ENCODE measurements around the gene SAV1. TPM values are rescaled to one million over a fixed set of nuclear protein-coding genes. Genes with fewer than 3 reads are reported as not detected.
"Not testable (repeated sequence)": the region's sequence is repeated elsewhere in the genome, so short reads cannot be mapped to it uniquely, and the experiment has no call there.

The SAV1 gene
- polyA plus RNA-seq: 1 to 10 TPM; 2.9 to 6.9 (median 5.3) TPM

DNA sequence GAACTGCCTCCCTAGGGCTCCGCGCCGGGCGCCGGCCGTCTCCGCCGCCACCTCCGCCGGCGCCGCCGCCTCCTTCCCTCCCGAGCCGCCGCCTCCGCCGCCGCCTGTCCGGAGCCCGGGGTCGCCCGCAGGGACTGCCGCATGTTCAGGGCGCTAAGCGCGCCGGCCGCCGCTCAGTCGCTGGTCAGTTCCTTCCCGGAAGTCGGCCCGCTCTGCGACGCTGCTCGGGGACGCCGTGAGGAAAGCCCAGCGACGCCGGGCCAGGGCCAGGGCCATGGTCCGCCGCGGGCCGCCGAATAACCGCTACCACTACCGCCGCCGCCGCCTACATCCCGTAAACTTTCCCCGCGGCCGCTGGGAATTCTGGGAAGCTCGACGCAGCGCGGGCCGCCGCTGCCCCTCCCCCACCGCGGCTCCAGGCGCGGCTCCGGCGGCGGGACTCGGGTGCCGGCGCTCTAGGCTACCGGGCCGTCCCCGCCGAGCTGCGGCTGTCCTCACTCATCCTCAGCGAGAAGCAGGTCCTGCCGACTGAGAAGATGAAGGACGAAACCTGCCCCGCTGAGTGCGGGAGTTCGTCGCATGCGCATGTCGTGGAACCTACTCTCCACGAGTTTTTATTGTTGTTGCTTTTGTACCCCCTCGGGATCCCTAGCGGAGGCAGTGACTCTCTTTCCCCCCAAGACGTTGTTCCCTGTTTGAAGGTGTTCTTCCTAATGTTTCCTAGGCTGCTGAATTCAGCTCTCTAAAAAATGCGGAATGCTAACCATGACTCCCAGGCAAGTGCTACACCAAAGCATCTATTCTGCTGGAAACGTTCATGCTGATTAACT is at the start of gene SAV1:
Gene SAV1 (minus strand): TSS at position 311 of the 830 bp plus-strand sequence. CDS start 339 bp downstream, outside the sequence.
- Mint-ChIP-seq H3K9me3 (no peaks in the 10 kb centered on the region), H3K36me3 (peaks cover 0 to 6% (median 6%) of the 10 kb centered on the region in 3 donors), H3K4me3 (peak within 1 kb of the TSS in 1 of 5 donors; percentile 92)

GRCh38 chr14:50717811-50718210 is 49.7 kb upstream of the SAV1 start:
- Mint-ChIP-seq H3K4me3 (no peak overlapping the region), H3K36me3 (peaks cover 0 to 20% (median 16%) of the 10 kb centered on the region in 3 donors), H3K9me3 (no peaks in the 10 kb centered on the region), H3K27ac (peak overlapping the region in 1 of 6 donors; percentile 10), H3K4me1 (no peaks in the 10 kb centered on the region), H3K27me3 (ENCODE audit: low read depth in 3 of 3) (no peaks in the 10 kb centered on the region)
- DNase-seq: no peak

More for the DNA sequence above, at the start of gene SAV1:
- Mint-ChIP-seq H3K27ac (peak within 1 kb of the TSS in 5 of 6 donors; percentile 25 to 87 (median 73)), H3K4me1 (peaks cover 14 to 18% of the 10 kb centered on the region in 2 donors), H3K27me3 (ENCODE audit: low read depth in 3 of 3) (peaks cover 0 to 8% (median 4%) of the 10 kb centered on the region in 3 donors)
- peak; percentile 40 to 53 (median 51) for DNase-seq

GRCh38 chr14:50714450-50715073 is 46.5 kb upstream of the SAV1 start:
- no peaks in the 10 kb centered on the region for H3K36me3 Mint-ChIP-seq
- H3K4me3 Mint-ChIP-seq: no peak overlapping the region
- no peak overlapping the region for H3K27ac Mint-ChIP-seq
- H3K9me3 Mint-ChIP-seq: no peaks in the 10 kb centered on the region
- H3K27me3 Mint-ChIP-seq (ENCODE audit: low read depth in 3 of 3): peaks cover 0 to 2% (median 0%) of the 10 kb centered on the region in 3 donors
- DNase-seq: peak in 1 of 3 donors; percentile 6
- no peaks in the 10 kb centered on the region for H3K4me1 Mint-ChIP-seq

- no peaks in the 10 kb centered on the region for H3K9me3 Mint-ChIP-seq
- no peaks in the 10 kb centered on the region for H3K4me1 Mint-ChIP-seq
- H3K27ac Mint-ChIP-seq: no peak overlapping the region
- H3K27me3 Mint-ChIP-seq (ENCODE audit: low read depth in 3 of 3): peaks cover 0 to 2% (median 0%) of the 10 kb centered on the region in 3 donors
- H3K4me3 Mint-ChIP-seq: no peak overlapping the region
- H3K36me3 Mint-ChIP-seq: no peaks in the 10 kb centered on the region
- DNase-seq: no peak
These were observed 42.9 kb upstream of the SAV1 start for GRCh38 chr14:50711043-50711442.

DNA sequence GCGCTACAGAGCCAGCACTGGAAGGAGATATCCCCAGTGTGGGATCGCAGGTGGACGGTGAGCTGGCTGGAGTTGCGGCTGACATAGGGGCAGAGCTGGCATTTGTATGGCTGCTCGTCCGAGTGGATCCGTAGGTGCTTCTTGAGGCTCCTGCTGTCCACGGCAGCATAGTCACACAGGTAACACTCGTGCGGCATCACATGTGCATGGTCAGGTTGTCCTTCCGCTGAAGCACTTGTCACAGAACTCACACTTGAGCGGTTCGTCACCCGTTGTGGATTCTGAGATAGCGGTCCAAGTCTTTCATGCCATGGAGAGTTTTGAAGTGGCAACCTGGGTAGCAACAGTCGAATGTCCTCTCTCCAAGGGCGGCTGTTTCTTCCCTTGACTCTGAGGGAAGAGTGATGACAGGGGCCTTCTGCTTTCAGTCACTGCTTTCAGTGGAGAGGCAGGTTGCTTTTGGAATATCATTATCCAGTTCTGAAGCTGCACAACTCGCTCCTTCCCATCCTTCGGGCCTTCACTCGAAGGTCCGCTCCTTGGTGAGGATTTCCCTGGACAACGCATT is 37.0 kb upstream of the SAV1 start:
- Mint-ChIP-seq H3K9me3 (no peaks in the 10 kb centered on the region), H3K27me3 (ENCODE audit: low read depth in 3 of 3) (peaks cover 0 to 6% (median under 1%) of the 10 kb centered on the region in 3 donors), H3K36me3 (no peaks in the 10 kb centered on the region), H3K4me3 (no peak overlapping the region), H3K27ac (no peak overlapping the region), H3K4me1 (no peaks in the 10 kb centered on the region)
- no peak for DNase-seq

- H3K4me3 Mint-ChIP-seq: no peak overlapping the region
These were observed 36.4 kb upstream of the SAV1 start for GRCh38 chr14:50704454-50705010.

DNA sequence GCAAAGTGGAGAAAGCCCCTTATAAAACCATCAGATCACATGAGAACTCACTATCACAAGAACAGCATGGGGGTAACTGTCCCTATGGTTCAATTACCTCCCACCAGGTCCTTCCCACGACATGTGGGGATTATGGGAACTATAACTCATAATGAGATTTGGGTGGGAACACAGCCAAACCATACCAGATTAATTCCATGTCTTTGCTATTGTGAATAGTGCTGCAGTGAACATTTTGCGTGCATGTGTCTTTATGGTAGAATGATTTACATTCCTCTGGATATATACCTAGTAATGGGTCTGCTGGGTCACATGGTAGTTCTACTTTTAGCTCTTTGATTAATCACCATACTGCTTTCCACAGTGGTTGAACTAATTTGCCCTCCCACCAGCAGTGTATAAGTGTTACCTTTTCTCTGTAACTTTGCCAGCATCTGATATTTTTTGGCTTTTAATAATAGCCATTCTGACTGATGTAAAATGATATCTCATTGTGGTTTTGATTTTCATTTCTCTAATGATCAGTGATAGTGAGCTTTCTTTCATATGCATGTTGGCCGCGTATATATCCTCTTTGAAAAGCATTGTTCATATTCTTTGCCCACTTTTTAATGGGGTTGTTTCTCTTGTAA is 29.7 kb upstream of the SAV1 start:
- Mint-ChIP-seq H3K36me3 (no peaks in the 10 kb centered on the region), H3K27ac (no peak overlapping the region), H3K4me1 (no peaks in the 10 kb centered on the region), H3K4me3 (no peak overlapping the region), H3K9me3 (peaks cover 0 to 4% (median under 1%) of the 10 kb centered on the region in 6 donors), H3K27me3 (ENCODE audit: low read depth in 3 of 3) (peaks cover 0 to 21% (median 6%) of the 10 kb centered on the region in 3 donors)
- no peak for DNase-seq

More at GRCh38 chr14:50704454-50705010, 36.4 kb upstream of the SAV1 start:
- no peaks in the 10 kb centered on the region for H3K4me1 Mint-ChIP-seq
- H3K27me3 Mint-ChIP-seq (ENCODE audit: low read depth in 3 of 3): peaks cover 0 to 8% (median 4%) of the 10 kb centered on the region in 3 donors
- H3K9me3 Mint-ChIP-seq: no peaks in the 10 kb centered on the region
- H3K36me3 Mint-ChIP-seq: no peaks in the 10 kb centered on the region
- no peak for DNase-seq
- H3K27ac Mint-ChIP-seq: no peak overlapping the region

GRCh38 chr14:50694260-50694659 is 26.2 kb upstream of the SAV1 start:
- not testable (repeated sequence) for H3K27ac Mint-ChIP-seq, H3K4me1 Mint-ChIP-seq, H3K9me3 Mint-ChIP-seq, H3K36me3 Mint-ChIP-seq, DNase-seq, H3K4me3 Mint-ChIP-seq
- H3K27me3 Mint-ChIP-seq (ENCODE audit: low read depth in 3 of 3): peaks cover 0 to 10% (median 8%) of the 10 kb centered on the region in 3 donors

DNA sequence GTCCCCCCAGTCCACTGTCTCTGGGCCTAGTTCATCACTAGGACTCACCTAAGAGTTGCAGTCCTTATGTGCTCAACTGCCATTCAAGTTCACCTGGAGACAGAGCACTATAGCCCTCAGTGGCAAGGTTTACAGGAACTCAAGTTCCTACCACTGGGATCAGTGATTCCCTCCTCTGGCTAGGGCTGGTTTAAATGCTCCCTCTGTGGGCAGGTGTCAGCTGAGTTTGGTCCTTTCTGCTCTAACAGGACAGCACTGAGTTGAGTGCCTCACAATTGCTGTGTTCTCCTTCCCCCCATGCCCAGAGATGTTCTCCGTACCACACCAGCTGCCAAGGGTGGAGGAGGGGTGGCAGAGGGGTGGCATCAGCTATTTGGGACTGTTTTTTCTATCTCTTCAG is 20.8 kb upstream of the SAV1 start:
- DNase-seq: no peak
- H3K9me3 Mint-ChIP-seq: peaks cover 0 to 13% (median 6%) of the 10 kb centered on the region in 6 donors
- no peaks in the 10 kb centered on the region for H3K4me1 Mint-ChIP-seq
- no peaks in the 10 kb centered on the region for H3K36me3 Mint-ChIP-seq
- no peak overlapping the region for H3K27ac Mint-ChIP-seq
- H3K4me3 Mint-ChIP-seq: no peak overlapping the region
- peaks cover 2 to 8% (median 3%) of the 10 kb centered on the region in 3 donors for H3K27me3 Mint-ChIP-seq (ENCODE audit: low read depth in 3 of 3)

DNA sequence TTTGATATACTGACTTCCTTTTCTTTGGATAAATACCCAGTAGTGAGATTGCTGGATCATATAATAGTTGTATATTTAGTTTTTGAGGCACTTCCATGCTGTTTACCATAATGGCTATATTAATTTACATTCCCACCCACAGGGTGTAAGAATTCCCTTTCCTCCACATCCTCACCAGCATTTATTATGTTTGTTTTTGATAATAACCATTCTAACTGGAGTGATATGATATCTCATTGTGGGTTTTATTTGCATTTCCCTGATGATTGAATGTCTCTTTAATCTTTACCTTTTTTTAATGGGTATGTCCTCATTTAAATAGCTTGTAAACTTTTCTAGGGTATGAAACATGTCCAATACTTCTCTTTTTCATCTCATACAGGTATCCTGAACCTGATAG is 11.6 kb upstream of the SAV1 start:
- Mint-ChIP-seq H3K27ac (no peak overlapping the region), H3K4me3 (no peak overlapping the region)
- DNase-seq: no peak

GRCh38 chr14:50678163-50678562 is 10.1 kb upstream of the SAV1 start:
- no peaks in the 10 kb centered on the region for H3K9me3 Mint-ChIP-seq
- no peaks in the 10 kb centered on the region for H3K4me1 Mint-ChIP-seq
- H3K27ac Mint-ChIP-seq: no peak overlapping the region
- DNase-seq: no peak
- H3K36me3 Mint-ChIP-seq: no peaks in the 10 kb centered on the region
- no peak overlapping the region for H3K4me3 Mint-ChIP-seq
- peaks cover 0 to 6% (median 5%) of the 10 kb centered on the region in 3 donors for H3K27me3 Mint-ChIP-seq (ENCODE audit: low read depth in 3 of 3)

More for the DNA sequence above, 11.6 kb upstream of the SAV1 start:
- no peaks in the 10 kb centered on the region for H3K9me3 Mint-ChIP-seq
- peaks cover 0 to 9% (median 4%) of the 10 kb centered on the region in 3 donors for H3K27me3 Mint-ChIP-seq (ENCODE audit: low read depth in 3 of 3)
- no peaks in the 10 kb centered on the region for H3K4me1 Mint-ChIP-seq
- H3K36me3 Mint-ChIP-seq: no peaks in the 10 kb centered on the region

- H3K27ac Mint-ChIP-seq: no peak overlapping the region
- no peaks in the 10 kb centered on the region for H3K4me1 Mint-ChIP-seq
- H3K36me3 Mint-ChIP-seq: no peaks in the 10 kb centered on the region
- no peak for DNase-seq
- H3K4me3 Mint-ChIP-seq: no peak overlapping the region
- H3K9me3 Mint-ChIP-seq: no peaks in the 10 kb centered on the region
- H3K27me3 Mint-ChIP-seq (ENCODE audit: low read depth in 3 of 3): peaks cover 0 to 6% (median 5%) of the 10 kb centered on the region in 3 donors
These were observed 9.5 kb upstream of the SAV1 start for GRCh38 chr14:50677527-50678063.

DNA sequence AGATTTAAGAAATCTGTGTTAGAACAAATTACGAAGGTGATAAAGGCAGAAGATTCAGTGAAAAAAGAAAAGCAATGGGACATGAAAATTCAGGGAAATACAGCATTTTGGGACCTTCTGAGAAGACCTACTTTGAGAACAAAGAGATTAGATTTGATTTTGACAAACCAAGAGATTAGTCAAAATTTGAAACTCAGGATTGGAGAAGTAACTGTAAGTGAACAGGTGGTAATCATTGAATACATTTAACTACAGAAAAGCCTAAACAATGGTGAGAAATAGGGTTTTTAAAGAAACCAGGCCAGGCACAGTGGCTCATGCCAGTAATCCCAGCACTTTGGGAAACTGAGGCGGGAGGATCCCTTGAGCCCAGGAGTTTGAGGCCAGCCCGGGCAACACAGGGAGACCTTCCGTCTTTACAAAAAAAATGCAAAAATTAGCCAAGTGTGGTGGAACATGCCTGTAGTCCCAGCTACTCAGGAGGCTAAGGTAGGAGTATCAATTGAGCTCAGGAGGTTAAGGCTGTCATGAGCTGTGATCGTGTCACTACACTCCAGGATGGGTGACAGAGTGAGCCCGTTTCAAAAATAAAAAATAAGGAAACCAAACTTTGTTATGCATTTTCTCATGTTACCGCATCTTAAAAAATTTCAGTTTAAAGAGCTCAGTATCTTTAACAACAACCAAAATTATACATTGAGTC is 8.9 kb upstream of the SAV1 start:
- Mint-ChIP-seq H3K9me3 (no peaks in the 10 kb centered on the region), H3K27ac (no peak overlapping the region), H3K36me3 (no peaks in the 10 kb centered on the region), H3K27me3 (ENCODE audit: low read depth in 3 of 3) (peaks cover 0 to 5% (median 3%) of the 10 kb centered on the region in 3 donors), H3K4me3 (no peak overlapping the region), H3K4me1 (no peaks in the 10 kb centered on the region)
- no peak for DNase-seq

Data from immature natural killer cell (primary cell).